Right lobe of liver (tissue), 4 donors: ENCODE measurements around the gene DRD4.

Experiments
- POLR2A ChIP-seq: fragments of 450-650 bp; IDR thresholded peaks from one replicate; pipeline ENCODE4 v1.6.1; 2017; ENCODE audit warnings: antibody characterized with exemption, mild to moderate bottlenecking
- TF ChIP-seq, protein P1 (sequence below), 4 donors: fragments of 200-600 bp in 3 of 4; fragments of 450-650 bp in 1 of 4; IDR thresholded peaks; one replicate each; pipeline versions ENCODE4 v1.5.1 to v1.8.0; 2016 to 2022; ENCODE audit warnings: antibody characterized with exemption in 4 of 4, mild to moderate bottlenecking in 2 of 4
- donor health status: DM: no; HTN: no; CAD: no.
- donor health status: DM: no; HTN: no; CAD: no.
- donor health status: DM: no; HTN: yes; CAD: no.

DNA sequence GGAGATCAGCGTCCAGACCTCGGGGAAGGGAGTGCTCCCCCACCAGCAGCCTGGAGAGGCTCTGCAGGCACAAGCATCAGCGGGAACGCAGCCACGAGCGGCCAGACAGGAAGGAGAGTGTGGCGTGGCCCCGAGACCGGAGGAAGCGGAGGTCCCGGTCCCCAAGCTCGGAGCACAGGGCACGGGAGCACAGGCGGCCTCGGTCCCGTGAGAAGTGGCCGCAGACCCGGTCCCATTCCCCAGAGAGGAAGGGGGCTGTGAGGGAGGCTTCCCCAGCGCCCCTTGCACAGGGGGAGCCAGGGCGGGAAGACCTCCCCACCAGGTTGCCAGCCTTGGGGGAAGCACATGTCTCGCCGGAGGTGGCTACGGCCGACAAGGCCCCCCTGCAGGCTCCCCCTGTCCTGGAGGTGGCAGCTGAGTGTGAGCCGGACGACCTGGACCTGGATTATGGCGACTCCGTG is 28.2 kb upstream of the DRD4 start:
- TF ChIP-seq, protein P1, sequence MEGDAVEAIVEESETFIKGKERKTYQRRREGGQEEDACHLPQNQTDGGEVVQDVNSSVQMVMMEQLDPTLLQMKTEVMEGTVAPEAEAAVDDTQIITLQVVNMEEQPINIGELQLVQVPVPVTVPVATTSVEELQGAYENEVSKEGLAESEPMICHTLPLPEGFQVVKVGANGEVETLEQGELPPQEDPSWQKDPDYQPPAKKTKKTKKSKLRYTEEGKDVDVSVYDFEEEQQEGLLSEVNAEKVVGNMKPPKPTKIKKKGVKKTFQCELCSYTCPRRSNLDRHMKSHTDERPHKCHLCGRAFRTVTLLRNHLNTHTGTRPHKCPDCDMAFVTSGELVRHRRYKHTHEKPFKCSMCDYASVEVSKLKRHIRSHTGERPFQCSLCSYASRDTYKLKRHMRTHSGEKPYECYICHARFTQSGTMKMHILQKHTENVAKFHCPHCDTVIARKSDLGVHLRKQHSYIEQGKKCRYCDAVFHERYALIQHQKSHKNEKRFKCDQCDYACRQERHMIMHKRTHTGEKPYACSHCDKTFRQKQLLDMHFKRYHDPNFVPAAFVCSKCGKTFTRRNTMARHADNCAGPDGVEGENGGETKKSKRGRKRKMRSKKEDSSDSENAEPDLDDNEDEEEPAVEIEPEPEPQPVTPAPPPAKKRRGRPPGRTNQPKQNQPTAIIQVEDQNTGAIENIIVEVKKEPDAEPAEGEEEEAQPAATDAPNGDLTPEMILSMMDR (IDR thresholded peaks at IDR 0.05): no peak
- no peak for TF ChIP-seq POLR2A
